ENCODE data around the gene ZNF407.

- no peak for TF ChIP-seq CTCF (IDR thresholded peaks at IDR 0.05 in 8 of 11, conservative IDR thresholded peaks at IDR 0.05 in 3 of 11)
- TF ChIP-seq POLR2AphosphoS5 (IDR thresholded peaks at IDR 0.05): no peak
Observed at GRCh38 chr18:75008186-75008585, 410.5 kb downstream of the ZNF407 start.
